Stimulated activated CD8-positive, alpha-beta memory T cell treated with anti-CD3 and anti-CD28 coated beads, Interleukin-7, amount 100 ng/mL, for 48 hours (primary cell): ENCODE results near the gene CD274.
A peak's percentile ranks its signal among the peaks of the same experiment; 100 is the strongest.
"Not testable (repeated sequence)": the region's sequence is repeated elsewhere in the genome, so short reads cannot be mapped to it uniquely, and the experiment has no call there.

ENCODE experiments used
- DNase-seq, 2 donors: peaks; one replicate each; pipeline ENCODE4 v3.0.0-alpha.2; 2020; ENCODE audit warnings: low read depth in 1 of 2; ENCODE audit errors: extremely low read depth in 1 of 2

Gene CD274

DNA sequence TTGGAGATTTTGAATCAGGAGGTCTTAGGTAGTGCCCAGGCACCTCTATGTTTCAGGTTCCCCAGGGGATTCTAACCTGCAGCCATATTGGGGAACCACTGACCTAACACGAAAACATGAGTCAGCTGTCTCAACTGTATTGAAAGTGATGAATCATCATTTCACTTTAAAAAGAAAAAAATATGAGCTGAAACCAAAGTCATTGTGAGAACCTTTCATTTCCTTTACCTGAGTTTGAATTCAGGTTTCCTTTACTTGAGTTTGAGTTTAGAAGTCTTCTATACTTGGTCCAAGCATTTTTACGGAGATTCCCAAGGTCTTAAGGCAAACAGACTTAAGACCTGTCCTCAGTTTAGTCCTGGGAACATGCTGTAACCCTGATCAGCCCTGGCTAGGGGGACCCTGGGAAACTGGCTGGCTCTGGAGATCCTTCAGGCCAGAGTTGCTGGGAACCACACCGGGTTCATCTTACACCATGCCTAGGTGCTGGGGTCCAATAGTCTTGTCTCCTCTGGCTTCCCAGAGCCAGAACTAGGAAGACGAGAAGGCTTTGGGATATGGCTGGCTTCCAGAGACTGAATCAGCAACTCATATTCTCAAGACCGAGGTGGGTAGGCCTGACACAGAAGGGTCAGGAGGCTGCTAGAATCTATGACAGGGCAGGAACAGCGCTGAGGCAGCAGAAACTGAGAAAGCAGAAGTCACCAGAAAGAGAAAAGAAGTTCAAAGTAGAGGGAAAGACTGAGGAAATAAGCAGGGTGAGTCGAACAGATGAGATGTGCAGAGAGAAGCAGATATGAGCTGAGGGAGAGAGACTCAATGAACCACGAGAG lies 43.6 kb downstream of the CD274 start:
- peak in 1 of 2 donors; percentile 39 for DNase-seq

DNA sequence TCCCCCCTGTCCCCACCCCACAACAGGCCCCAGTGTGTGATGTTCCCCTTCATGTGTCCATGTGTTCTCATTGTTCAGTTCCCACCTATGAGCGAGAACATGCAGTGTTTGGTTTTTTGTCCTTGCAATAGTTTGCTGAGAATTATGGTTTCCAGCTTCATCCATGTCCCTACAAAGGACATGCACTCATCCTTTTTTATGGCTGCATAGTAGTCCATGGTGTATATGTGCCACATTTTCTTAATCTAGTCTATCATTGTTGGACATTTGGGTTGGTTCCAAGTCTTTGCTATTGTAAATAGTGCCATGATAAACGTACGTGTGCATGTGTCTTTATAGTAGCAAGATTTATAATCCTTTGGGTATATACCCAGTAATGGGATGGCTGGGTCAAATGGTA lies 44.4 kb downstream of the CD274 start:
- not testable (repeated sequence) for DNase-seq

DNA sequence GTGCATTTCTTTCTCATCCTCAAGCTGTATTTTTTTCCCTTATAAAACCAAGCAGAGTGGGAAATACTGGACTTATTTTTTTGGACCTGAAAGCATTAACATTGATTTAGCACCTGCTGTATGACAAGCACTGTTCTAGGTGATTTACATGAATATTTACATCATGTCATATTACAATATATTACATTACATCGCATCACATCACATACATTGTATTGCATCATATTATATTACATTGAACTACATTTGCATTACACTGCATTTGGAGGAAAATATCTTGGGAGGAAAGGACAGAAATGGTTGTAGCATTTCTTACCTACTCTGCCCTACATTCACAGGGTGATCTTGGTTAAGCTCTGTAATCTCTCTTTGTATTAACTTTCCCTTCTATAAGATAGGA lies 48.8 kb downstream of the CD274 start:
- DNase-seq, result no peak

DNA sequence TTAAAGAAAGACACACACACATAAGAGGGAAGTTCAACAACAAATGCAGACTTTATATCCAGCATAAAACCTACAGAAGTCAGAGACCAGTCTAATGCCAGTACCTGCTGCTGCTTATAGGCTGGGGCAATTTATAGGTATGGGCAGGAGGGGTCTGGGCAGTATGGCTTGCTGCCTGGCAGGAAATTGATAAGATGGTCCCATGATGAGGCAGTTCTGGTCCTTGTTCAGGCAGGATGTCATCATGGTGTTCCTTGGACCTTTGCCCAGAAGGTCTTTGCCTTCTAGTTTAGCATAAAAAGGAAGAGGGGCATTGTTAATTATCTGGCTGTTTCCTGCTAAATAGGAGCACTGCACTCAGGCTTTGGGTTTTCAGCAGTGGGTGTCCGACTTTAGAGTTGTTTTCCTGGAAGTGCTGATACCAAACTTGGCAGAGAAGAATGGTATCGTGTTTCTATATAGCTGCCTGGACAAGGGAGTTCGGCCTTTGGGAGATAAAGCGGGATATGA lies 49.6 kb downstream of the CD274 start:
- no peak for DNase-seq

DNA sequence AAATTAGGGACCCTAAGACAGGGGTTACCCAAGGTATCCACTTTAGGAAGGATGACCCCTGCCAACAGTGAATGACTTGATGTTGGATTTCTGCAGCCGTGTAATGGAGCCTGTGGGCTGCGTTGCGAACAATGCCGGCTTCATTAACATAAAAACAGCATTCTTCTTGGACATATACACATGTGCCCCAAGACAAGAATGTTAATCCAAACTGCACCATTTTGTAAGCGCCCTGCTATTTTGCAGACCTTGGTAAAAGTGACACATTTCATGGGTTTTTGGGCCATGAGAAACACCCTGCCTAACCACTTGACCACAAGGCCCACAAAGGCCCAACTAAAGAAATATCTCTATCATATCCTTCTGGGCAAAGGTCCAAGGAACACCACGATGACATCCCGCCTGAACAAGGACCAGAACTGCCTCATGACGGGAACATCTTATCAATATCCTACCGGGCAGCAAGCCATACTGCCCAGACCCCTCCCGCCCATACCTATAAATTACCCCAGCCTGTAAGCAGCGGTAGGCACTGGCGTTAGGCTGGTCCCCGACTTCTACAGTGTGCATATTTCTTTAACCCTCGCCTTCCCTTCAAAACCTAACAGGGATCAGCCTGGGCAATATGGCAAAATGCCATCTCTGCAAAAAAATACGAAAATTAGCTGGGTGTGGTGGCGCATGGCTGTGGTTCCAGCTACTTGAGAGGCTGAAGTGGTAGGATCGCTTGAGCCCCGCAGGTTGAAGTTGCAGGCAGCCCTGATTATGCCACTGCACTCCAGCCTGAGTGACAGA lies 50.3 kb downstream of the CD274 start:
- no peak for DNase-seq

DNA sequence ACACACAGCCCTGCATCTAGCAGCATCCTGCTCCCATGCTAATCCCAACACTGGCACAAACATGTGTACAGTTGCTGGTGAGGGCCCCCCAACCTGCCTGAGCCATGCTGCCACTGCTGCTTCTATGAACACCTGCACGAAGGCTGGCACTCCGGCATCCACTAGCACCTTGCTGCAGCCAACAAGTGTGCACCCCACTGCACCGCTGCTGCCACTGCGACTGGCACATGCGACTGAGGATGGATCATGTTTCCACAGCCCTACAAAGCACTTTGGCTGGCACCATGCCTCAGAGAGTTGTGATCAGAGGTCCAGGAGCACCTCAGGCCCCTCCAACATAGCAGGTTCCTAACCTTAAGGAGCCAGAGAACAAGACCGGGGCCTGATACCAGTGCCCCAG lies 52.2 kb downstream of the CD274 start:
- no peak for DNase-seq

DNA sequence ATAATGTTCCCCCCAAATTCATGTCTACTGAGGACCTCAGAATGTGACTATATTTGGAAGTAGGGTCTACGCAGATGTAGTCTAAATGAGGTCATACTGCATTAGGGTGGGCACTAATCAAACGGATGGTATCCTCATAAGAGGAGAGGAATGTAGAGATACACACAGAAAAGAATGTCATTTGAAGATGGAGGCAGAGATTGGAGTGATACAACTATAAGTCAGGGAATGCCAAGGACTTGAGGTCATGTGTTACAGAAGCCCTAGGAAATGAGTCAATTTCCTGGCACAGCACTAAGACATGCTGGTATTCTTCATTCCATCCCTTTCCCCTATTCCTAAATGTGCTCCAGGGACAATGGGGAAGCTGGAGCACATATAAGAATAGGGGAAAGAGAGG lies 59.2 kb downstream of the CD274 start:
- DNase-seq, result no peak

DNA sequence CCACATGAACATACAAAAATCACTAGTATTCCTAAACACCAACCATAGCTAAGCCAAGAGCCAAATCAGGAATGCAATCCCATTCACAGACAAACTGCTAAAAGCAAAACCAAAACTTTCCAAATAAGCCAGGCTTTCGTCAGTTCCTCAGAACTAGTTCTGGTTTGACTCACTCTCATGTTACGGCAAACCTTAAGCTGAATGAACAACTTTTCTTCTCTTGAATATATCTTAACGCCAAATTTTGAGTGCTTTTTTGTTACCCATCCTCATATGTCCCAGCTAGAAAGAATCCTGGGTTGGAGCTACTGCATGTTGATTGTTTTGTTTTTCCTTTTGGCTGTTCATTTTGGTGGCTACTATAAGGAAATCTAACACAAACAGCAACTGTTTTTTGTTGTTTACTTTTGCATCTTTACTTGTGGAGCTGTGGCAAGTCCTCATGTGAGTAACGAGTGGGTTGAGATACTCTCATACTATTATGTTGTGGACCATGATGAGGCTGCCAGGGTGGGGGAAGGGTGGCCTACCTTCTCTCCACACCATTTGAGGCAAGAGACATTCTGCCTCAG lies 60.1 kb downstream of the CD274 start, which contains the start of gene PDCD1LG2:
Gene PDCD1LG2 (plus strand): TSS at position 172 of the 572 bp plus-strand sequence. CDS start 12,016 bp downstream, outside the sequence.
- peak in 1 of 2 donors; percentile 55 for DNase-seq

DNA sequence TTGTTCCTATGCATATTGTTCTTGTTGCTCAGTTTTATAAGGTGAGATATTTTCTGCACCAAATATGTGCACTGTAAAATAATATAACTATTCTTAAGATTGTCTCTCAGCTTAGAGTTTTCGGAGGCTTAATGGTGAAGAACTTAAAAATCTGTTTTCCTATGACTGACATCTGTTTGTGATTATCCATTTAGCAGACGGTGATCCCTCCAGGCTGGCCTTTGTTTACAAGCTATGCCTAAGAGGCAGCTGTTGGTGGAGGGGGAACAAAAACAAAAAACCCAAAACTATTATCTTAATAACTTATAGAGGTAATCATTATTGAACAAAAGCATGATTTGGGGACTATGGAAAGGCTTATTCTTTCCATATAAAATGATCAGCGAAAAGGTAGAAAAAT lies 60.6 kb downstream of the CD274 start:
- DNase-seq, result no peak

DNA sequence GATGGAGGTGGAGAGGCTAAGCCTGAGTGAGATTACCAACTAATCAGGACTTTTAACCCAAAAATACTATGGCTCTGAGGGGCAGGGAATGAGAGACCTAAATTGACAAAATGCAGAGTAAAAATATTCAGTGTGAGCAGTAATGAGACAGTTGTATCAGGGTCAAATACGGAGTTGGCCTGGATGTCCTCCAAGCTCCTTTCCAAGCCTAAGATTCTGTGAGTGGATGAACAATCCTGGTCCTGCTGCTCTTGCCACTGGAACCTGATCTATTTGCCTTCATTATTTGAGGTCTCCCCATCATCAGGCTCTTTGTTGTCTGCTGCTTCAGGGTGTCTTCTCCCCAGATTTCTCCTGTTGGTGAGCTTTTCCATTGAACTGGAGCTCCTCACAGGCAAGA lies 61.1 kb downstream of the CD274 start:
- no peak for DNase-seq

DNA sequence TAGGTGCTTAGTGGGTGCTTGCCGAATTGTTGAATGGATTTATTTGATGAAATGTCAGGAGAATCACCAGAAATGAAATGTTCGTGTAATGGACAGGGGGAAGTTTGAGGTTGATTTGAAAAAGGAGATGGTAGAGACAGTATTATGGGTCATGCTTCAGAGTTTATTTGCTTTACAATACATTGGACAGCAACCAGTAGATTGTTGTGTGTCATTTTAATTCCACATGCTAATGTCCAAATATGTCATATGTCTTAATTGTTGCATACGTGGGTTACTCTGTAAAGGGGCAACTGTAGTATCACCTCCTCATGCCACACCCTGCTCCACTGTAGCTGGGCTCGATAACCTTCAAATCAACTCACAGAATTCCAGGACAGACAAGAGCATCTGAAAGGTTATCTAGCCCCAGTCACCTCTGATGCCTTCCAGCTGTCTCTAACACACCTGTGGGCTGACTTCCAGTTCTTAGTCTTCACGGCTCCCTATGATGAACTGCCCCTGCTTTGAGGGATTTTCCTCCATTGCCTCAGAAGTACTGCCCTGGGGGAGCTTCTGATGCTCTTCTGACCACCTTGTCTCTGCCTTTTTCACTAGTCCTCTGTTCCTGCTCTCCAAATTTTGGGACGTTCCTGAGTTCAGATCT lies 61.7 kb downstream of the CD274 start:
- DNase-seq, result no peak

DNA sequence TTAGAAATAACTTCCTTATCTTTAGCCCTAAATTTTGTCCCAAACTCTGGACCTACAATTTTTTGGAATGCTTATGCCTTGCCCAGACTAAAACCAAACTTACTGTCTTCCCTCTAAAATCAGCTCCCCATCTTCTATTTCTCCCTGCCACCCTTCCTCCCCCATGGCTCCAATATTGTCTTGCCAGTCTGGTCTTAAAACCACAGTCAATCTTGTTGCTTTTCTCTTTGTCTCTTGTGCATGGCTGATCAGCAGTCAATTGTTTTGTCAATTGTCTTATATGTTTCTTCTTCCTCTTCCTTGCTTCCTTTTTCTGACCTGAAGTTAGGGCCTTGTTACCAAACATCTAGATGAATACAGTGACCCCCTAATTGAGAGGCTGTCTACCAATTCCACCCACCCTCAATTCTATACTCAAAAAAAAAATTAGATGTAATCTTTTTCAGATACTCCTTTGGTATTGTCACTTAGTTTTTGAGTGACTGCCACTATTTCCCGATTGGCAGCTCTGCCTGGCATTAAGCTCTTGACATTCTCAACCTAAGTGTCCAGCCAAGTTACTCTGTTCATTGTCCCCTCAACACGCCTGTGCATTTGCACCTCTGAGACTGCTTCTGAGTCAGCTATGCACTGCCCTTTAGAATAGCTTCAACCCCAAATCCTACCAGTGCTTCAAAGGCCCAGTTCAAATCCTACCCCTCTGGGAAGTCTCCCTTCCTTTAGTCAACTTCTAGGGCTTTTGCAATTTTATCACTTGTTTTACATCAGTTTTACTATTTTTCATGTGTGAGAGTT lies 62.5 kb downstream of the CD274 start:
- no peak for DNase-seq

DNA sequence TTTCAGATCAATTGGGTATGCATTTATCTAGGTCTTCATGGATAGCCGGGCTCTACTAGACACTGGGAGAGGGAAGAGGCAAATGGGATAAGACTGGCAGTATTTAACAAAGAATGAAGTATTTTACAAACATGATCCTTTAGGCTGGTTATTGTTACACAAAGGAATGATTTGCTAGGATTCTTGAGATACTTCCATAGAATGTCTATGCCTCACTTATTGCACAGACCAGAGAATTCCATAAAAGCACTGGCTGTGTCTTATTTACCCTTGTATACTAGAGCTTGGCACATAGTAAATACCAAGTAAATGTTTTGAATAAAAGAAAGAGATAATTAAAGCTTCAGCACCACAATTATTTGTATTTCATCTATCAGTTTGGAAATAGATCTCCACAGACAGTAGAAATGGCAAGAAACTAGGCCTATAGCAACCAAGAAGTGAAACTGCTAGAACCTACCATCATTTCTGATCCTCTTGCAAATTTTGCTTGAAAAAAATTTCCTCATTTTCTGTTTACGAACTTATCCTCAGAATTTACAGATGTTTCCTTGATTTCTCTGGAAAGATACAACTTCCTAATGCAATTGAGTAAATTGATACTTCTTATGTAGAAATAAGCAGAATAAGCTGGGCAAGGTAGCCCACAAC lies 63.7 kb downstream of the CD274 start:
- no peak for DNase-seq

DNA sequence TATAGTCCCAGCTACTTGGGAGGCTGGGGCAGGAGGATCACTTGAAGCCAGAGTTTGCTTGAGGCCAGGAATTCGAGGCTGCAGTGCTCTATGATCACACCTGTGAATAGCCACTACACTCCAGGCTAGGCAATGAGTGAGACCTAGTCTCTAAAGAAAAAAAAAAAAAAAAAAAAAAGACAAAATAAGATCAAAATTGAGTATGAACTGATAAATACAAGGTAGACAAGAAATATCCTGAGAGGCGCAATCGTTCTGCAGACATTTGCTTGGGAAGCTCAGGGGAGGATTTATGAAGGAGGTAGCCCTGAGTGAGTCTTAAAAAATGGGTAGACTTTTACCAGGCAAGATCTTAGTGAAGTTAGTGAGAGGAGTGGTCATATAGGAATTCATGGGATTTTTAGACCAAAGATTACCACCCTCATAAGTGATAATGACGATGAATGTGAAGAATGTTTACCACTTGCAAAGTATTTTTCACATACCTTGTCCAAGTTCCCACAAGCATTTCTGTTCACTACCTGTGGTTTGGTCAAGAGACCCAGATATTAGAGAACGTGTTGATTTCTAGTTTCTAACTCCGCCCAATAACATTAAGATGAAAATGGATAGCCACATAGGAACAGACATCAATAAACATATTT lies 64.4 kb downstream of the CD274 start:
- no peak for DNase-seq

DNA sequence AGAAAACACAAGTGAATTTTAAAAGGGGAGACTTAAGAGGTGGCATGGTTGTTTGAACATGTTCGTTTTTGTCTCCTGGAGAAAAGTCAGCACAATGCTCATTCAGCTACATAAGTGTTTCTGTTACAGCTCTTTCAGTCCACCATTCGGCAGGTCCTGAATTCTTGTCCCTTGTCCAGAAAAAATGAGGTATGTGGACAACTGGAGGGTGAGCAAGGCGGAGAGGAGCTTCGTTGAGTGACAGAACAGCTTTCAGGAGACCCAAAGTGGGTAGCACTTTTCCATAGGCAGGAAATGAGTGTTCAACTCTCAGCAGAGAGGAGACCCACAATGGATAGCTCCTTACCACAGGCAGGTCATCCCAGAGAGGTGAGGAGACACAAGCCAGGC lies 64.9 kb downstream of the CD274 start:
- DNase-seq, result no peak

DNA sequence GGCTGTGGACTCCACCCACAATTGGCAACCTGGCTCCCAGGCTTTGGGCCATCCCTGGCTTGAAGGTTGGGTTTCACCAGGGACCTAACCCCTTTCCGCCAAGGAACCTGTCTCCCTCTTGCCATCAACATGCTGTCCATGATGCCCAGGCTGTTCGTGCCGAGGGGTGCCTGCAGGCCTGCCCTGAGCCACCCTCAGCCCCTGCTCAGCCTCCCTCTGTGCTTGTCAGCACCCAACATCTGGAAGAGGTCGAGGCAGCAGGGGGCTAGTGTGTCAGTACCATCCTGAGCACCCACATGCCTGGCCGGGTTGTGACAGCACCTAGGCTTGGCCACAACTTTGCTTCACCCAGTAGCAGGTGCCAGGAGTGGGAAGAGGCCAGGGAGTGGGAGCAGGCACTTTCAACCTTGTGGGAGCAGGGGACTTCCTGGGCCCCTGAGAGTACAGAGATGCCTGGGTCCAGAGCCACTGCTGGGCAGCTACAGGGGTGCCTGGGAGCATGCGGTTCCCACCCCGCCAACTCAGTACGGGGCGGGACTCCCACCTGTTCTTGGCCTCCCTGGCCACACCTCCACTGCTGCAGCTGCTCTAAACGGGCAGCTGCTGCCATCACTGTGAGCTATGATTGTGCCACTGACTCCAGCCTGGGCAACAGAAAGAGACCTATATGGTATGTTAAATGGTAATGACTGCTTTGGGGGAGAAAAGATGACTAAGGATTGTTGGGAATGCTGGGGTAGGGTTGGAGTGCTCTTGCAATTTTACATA lies 66.3 kb downstream of the CD274 start:
- DNase-seq, result no peak

DNA sequence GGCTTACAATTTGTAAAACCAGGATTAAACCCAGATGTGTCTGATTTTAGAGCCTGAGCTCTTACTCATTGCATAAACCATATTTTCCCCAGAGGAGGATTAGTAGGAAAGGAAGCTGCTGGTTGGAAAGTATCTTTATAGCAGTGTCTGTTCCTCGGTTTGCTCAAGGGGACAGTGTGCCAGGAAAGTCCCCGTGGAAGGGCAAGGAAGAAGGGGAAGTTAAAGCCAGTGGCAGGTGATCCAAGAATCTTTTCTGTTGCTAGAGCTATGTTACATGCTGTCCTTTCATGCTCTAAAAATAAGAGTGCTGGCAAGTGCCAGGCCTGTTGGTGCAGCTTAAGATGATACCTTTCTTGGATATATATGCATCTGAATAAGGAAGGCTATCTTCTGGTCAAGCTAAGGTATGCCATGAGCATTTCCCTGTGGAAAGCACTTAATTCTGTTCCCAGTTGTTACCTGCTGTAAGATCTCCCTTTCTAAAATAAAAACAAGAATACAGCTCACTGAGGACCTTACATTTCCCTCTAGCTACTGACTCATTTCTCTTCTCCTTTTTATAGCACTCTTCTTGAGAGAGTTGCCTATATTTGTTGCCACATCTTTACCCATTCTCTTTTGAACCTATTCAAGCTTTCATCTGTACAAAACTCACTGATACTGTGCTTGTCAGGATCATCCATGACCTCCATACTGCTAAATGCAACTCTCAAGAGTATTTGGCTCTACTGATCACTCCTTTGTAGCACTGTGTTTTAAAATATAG lies 68.0 kb downstream of the CD274 start:
- no peak for DNase-seq

DNA sequence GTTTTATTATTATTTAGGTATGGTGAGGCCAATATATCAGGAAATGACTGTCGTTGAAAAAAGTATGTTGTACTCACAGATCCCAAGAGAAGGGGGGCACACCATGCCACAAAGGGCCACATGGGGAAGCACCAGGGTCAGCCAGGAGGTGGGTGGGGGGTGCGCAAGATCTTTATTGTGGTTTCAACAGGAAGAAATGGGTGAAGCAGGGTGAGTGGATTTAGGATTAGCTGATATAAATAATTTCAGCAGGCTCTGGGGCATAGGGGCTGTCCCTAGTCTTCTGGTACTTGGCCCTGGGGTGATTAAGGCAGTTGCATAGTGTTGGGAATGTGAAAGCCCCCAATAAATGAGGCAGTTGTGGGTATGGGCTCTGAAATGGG lies 68.6 kb downstream of the CD274 start:
- DNase-seq, result peak; percentile 31 to 54
